Neural cell (in vitro differentiated cells): ENCODE results near the gene MARCHF9. TPM values are rescaled to one million over a fixed set of nuclear protein-coding genes. Genes with fewer than 3 reads are reported as not detected.

Source experiments
- H2AFZ ChIP-seq: fragments of 200-600, 300-800 bp; sonication (generic), shearing (Covaris generic); 2 replicates; pipeline ENCODE4 v1.6.0; 2014; ENCODE audit warnings: low read depth, mild to moderate bottlenecking, antibody characterized with exemption, low read length, moderate library complexity
- H3F3A ChIP-seq: fragments of 200-600 bp; shearing (Covaris generic); 2 replicates; pipeline ENCODE4 v1.6.1; 2016; ENCODE audit warnings: mild to moderate bottlenecking, moderate library complexity, mixed read lengths, antibody characterized with exemption, low read length; ENCODE audit not compliant: insufficient read depth, poor library complexity, severe bottlenecking
- H3K27ac ChIP-seq: fragments of 200-600, 300-800 bp; sonication (generic), shearing (Covaris generic); 2 replicates; pipeline ENCODE4 v1.5.1; 2014; ENCODE audit warnings: mild to moderate bottlenecking, low read length, moderate library complexity
- H3K27me3 ChIP-seq: fragments of 300-800, 200-600 bp; sonication (generic), shearing (Covaris generic); 2 replicates; pipeline ENCODE4 v1.6.0; 2014; ENCODE audit warnings: mild to moderate bottlenecking, low read depth, low read length, moderate library complexity; ENCODE audit not compliant: insufficient read depth
- H3K36me3 ChIP-seq: fragments of 300-800, 200-600 bp; sonication (generic), shearing (Covaris generic); 2 replicates; pipeline ENCODE4 v1.5.1; 2014; ENCODE audit warnings: mild to moderate bottlenecking, antibody characterized with exemption, low read length, moderate library complexity; ENCODE audit not compliant: insufficient read depth
- H3K4me2 ChIP-seq: fragments of 300-800, 200-600 bp; sonication (generic), shearing (Covaris generic); 2 replicates; pipeline ENCODE4 v1.6.0; 2014; ENCODE audit warnings: mild to moderate bottlenecking, low read length
- H3K4me3 ChIP-seq: fragments of 300-800, 200-600 bp; sonication (generic), shearing (Covaris generic); 2 replicates; pipeline ENCODE4 v1.5.1; 2014; ENCODE audit warnings: mild to moderate bottlenecking, low read length, moderate library complexity
- H3K79me2 ChIP-seq: fragments of 200-600 bp; shearing (Covaris generic); replicated peaks from 2 replicates; pipeline ENCODE4 v1.6.0; 2014; ENCODE audit warnings: mild to moderate bottlenecking, low read length, moderate library complexity; ENCODE audit not compliant: insufficient read depth
- H3K9ac ChIP-seq: fragments of 300-800, 200-600 bp; sonication (generic), shearing (Covaris generic); 2 replicates; pipeline ENCODE4 v1.6.1; 2016; ENCODE audit warnings: mild to moderate bottlenecking, low read length, mixed read lengths
- H3K9me2 ChIP-seq: fragments of 200-600 bp; shearing (Covaris generic); 2 replicates; pipeline ENCODE4 v1.6.1; 2016; ENCODE audit warnings: mild to moderate bottlenecking, low read length, mixed read lengths; ENCODE audit not compliant: insufficient read depth
- H3K9me3 ChIP-seq: fragments of 200-600, 300-800 bp; sonication (generic), shearing (Covaris generic); 2 replicates; pipeline ENCODE4 v1.6.1; 2016; ENCODE audit warnings: mild to moderate bottlenecking, mixed run types, low read length, moderate library complexity, mixed read lengths
- H4K20me1 ChIP-seq: fragments of 200-600 bp; shearing (Covaris generic); 2 replicates; pipeline ENCODE4 v1.6.1; 2016; ENCODE audit warnings: mild to moderate bottlenecking, mixed run types; ENCODE audit not compliant: insufficient read depth
- EP300 ChIP-seq: fragments of 450-650 bp; conservative IDR thresholded peaks from 2 replicates; pipeline ENCODE4 v1.6.1; 2014; ENCODE audit warnings: antibody characterized with exemption, mild to moderate bottlenecking, moderate library complexity; ENCODE audit not compliant: poor library complexity, severe bottlenecking
- EZH2 ChIP-seq: fragments of 200-600, 300-800 bp; shearing (Covaris generic), sonication (generic); IDR thresholded peaks from 2 replicates; pipeline ENCODE4 v1.6.1; 2014; ENCODE audit warnings: antibody characterized with exemption, low read length, borderline replicate concordance, mild to moderate bottlenecking; ENCODE audit not compliant: insufficient read depth, poor library complexity, severe bottlenecking
- MXI1 ChIP-seq: fragments of 450-650 bp; conservative IDR thresholded peaks from 2 replicates; pipeline ENCODE4 v1.6.1; 2014; ENCODE audit warnings: antibody characterized with exemption, mild to moderate bottlenecking; ENCODE audit not compliant: poor library complexity, severe bottlenecking
- POLR2AphosphoS5 ChIP-seq: IDR thresholded peaks from 2 replicates; pipeline ENCODE4 v1.6.1; 2012
- RAD21 ChIP-seq: fragments of 450-650 bp; conservative IDR thresholded peaks from 2 replicates; pipeline ENCODE4 v1.6.1; 2014; ENCODE audit warnings: antibody characterized with exemption, mild to moderate bottlenecking, moderate library complexity
- SMC3 ChIP-seq: fragments of 450-650 bp; conservative IDR thresholded peaks from 2 replicates; pipeline ENCODE4 v1.6.1; 2014; ENCODE audit warnings: antibody characterized with exemption, mild to moderate bottlenecking, moderate library complexity; ENCODE audit not compliant: poor library complexity
- TAF1 ChIP-seq: IDR thresholded peaks from 2 replicates; pipeline ENCODE4 v1.6.1; 2012; ENCODE audit warnings: low read depth
- polyA plus RNA-seq: library from polyadenylated mRNA; depleted of rRNA; stranded (reverse); fragments of >200 nt; gene quantifications from 2 replicates; pipeline ENCODE4 v1.2.3, GENCODE V29; 2014
- TF ChIP-seq, protein P1 (sequence below): fragments of 450-650 bp; IDR thresholded peaks from 2 replicates; pipeline ENCODE4 v1.5.1; 2014; ENCODE audit warnings: antibody characterized with exemption, mild to moderate bottlenecking, moderate library complexity; ENCODE audit not compliant: poor library complexity, severe bottlenecking
- TF ChIP-seq, protein P2 (sequence below): IDR thresholded peaks from 2 replicates; pipeline ENCODE4 v1.6.1; 2012; ENCODE audit warnings: borderline replicate concordance

MARCHF9 gene
- polyA plus RNA-seq, 1 donor from 2014 or later, result 34.5 TPM

DNA sequence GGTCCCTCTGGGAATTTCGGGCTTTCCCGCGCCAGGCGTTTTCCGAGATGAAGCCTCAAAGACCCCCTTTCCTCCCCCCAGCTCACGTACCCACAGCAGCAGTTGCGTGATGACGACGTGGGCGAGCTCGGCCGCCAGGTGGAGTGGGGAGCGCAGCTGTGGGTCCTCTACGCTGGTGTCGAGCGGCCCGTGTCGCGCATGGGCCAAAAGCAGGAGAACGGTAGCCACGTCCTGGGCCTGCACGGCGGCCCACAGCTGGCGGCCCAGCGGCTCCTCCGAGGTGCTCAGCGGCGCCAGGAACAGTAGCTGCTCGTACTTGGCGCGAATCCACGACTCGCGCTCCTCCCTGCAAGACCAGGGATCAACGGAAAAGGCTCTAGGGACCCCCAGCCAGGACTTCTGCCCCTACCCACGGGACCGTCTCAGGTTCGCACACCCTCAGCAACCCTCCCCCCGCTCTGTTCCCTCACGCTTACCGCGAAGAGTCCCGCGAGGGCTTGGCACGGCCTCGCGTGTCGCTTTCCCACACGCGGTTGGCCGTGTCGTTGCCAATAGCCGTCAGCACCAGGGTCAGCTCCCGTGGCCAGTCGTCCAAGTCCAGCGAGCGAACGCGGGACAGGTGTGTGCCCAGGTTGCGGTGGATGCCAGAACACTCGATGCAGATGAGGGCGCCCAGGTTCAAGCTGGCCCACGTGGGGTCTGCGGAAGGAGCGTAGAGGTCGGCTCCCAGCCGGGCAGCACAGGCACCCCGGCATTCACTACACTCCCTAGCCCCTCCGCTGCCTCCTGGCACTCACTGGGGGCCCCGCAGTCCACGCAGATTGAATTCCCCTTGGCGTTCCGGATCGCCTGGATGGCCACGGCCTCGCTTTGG lies 27.8 kb upstream of the MARCHF9 start:
- Histone ChIP-seq H4K20me1 (no peaks in the 10 kb centered on the region), H2AFZ (no peak overlapping the region), H3K79me2 (no peaks in the 10 kb centered on the region), H3K9me3 (no peaks in the 10 kb centered on the region), H3K27ac (no peak overlapping the region), H3K4me3 (peak overlapping the region; percentile 24), H3K36me3 (peaks cover 4% of the 10 kb centered on the region), H3K9me2 (no peaks in the 10 kb centered on the region), H3K4me2 (no peak overlapping the region), H3K9ac (no peak overlapping the region), H3K27me3 (peaks cover 55% of the 10 kb centered on the region), H3F3A (no peaks in the 10 kb centered on the region)
- TF ChIP-seq, protein P1, sequence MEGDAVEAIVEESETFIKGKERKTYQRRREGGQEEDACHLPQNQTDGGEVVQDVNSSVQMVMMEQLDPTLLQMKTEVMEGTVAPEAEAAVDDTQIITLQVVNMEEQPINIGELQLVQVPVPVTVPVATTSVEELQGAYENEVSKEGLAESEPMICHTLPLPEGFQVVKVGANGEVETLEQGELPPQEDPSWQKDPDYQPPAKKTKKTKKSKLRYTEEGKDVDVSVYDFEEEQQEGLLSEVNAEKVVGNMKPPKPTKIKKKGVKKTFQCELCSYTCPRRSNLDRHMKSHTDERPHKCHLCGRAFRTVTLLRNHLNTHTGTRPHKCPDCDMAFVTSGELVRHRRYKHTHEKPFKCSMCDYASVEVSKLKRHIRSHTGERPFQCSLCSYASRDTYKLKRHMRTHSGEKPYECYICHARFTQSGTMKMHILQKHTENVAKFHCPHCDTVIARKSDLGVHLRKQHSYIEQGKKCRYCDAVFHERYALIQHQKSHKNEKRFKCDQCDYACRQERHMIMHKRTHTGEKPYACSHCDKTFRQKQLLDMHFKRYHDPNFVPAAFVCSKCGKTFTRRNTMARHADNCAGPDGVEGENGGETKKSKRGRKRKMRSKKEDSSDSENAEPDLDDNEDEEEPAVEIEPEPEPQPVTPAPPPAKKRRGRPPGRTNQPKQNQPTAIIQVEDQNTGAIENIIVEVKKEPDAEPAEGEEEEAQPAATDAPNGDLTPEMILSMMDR, result peak; percentile 36
- peak; percentile 3 for TF ChIP-seq POLR2AphosphoS5
- TF ChIP-seq RAD21, result no peak

DNA sequence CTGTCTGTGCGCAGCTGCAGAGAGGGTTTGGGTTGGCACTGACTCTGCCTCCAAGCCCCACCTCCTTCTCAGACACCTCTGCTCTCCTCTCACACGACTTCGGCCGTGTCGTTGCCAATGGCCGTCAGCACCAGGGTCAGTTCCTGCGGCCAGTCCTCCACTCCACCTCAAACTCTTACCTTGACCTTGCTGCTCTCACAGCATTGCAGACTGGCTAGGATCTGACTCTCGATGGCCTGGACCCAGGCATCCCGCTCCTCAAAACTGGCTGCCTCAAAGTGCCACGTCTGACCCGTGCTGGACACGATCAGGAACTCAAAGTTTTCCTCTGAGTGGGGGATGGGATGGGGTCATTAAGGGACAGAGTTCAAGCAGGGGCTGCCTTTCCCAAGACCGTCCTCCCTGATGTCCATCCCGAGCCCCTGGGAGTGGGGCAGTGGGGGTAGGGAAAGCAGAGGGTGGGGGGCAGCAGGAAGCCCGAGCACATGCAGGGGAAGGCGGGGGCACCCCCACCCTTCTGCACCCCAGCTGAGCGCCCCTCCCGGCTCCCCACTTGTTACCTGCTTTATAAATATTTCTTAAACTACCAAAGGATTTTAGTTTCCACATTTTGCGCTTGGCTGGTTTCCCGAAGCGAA lies 27.0 kb upstream of the MARCHF9 start:
- H3K36me3 ChIP-seq, result peaks cover 4% of the 10 kb centered on the region
- H3K4me2 ChIP-seq, result no peak overlapping the region
- no peak overlapping the region for H3K9ac ChIP-seq
- H2AFZ ChIP-seq, result no peak overlapping the region
- no peak overlapping the region for H3K4me3 ChIP-seq
- no peaks in the 10 kb centered on the region for H4K20me1 ChIP-seq
- peaks cover 55% of the 10 kb centered on the region for H3K27me3 ChIP-seq
- no peaks in the 10 kb centered on the region for H3F3A ChIP-seq
- H3K27ac ChIP-seq, result no peak overlapping the region
- TF ChIP-seq MXI1, result no peak
- TF ChIP-seq RAD21, result no peak
- no peak for TF ChIP-seq EP300
- TF ChIP-seq, protein P2, sequence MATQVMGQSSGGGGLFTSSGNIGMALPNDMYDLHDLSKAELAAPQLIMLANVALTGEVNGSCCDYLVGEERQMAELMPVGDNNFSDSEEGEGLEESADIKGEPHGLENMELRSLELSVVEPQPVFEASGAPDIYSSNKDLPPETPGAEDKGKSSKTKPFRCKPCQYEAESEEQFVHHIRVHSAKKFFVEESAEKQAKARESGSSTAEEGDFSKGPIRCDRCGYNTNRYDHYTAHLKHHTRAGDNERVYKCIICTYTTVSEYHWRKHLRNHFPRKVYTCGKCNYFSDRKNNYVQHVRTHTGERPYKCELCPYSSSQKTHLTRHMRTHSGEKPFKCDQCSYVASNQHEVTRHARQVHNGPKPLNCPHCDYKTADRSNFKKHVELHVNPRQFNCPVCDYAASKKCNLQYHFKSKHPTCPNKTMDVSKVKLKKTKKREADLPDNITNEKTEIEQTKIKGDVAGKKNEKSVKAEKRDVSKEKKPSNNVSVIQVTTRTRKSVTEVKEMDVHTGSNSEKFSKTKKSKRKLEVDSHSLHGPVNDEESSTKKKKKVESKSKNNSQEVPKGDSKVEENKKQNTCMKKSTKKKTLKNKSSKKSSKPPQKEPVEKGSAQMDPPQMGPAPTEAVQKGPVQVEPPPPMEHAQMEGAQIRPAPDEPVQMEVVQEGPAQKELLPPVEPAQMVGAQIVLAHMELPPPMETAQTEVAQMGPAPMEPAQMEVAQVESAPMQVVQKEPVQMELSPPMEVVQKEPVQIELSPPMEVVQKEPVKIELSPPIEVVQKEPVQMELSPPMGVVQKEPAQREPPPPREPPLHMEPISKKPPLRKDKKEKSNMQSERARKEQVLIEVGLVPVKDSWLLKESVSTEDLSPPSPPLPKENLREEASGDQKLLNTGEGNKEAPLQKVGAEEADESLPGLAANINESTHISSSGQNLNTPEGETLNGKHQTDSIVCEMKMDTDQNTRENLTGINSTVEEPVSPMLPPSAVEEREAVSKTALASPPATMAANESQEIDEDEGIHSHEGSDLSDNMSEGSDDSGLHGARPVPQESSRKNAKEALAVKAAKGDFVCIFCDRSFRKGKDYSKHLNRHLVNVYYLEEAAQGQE, result no peak
- TF ChIP-seq TAF1, result no peak
- TF ChIP-seq, protein P1, result no peak
- TF ChIP-seq EZH2, result no peak
- TF ChIP-seq POLR2AphosphoS5, result no peak
- TF ChIP-seq SMC3, result no peak
- H3K9me3 ChIP-seq, result no peaks in the 10 kb centered on the region
- no peaks in the 10 kb centered on the region for H3K9me2 ChIP-seq
- H3K79me2 ChIP-seq, result no peaks in the 10 kb centered on the region
